Lung (tissue), 12 donors: ENCODE results near the gene PCAT6. TPM values are rescaled to one million over a fixed set of nuclear protein-coding genes. Genes with fewer than 3 reads are reported as not detected.
A peak's percentile ranks its signal among the peaks of the same experiment; 100 is the strongest.

Source experiments
- ATAC-seq: fragments of 200-7000 bp; cut with Tn5 transposase; one replicate; pipeline ENCODE4 v1.9.1; 2020; ENCODE audit warnings: moderate number of reproducible peaks; ENCODE audit not compliant: insufficient read depth, low FRiP score
- DNase-seq, 3 donors: peaks; one replicate each; pipeline ENCODE4 v3.0.0-alpha.2; 2013 to 2017
- H3K27ac ChIP-seq, 2 donors: one replicate each; pipeline ENCODE4 v1.5.1; 2013; ENCODE audit warnings: mild to moderate bottlenecking in 2 of 2, moderate library complexity in 2 of 2, control low read depth in 1 of 2, inconsistent platforms in 1 of 2, low read depth in 1 of 2, low read length in 1 of 2
- H3K27me3 ChIP-seq, 3 donors: one replicate each; pipeline ENCODE4 v1.5.1; 2013; ENCODE audit warnings: low read length in 2 of 3; ENCODE audit not compliant: control insufficient read depth in 3 of 3, insufficient read depth in 3 of 3
- H3K36me3 ChIP-seq, 4 donors: one replicate each; pipeline ENCODE4 v1.5.1; 2013; ENCODE audit warnings: low read length in 4 of 4, mild to moderate bottlenecking in 1 of 4, moderate library complexity in 1 of 4; ENCODE audit not compliant: control insufficient read depth in 4 of 4, insufficient read depth in 4 of 4
- H3K4me1 ChIP-seq, 5 donors: one replicate each; pipeline ENCODE4 v1.5.1; 2013; ENCODE audit warnings: low read length in 5 of 5, mild to moderate bottlenecking in 2 of 5, moderate library complexity in 1 of 5; ENCODE audit not compliant: control insufficient read depth in 5 of 5, insufficient read depth in 5 of 5
- H3K4me3 ChIP-seq: one replicate; pipeline ENCODE4 v1.5.1; 2013; ENCODE audit warnings: mild to moderate bottlenecking, control low read depth, moderate library complexity
- H3K9ac ChIP-seq, 2 donors: one replicate each; pipeline ENCODE4 v1.5.1; 2013; ENCODE audit warnings: low read length in 2 of 2, control low read depth in 1 of 2; ENCODE audit not compliant: insufficient read depth in 1 of 2
- H3K9me3 ChIP-seq, 4 donors: one replicate each; pipeline ENCODE4 v1.5.1; 2013; ENCODE audit warnings: low read length in 3 of 4, mild to moderate bottlenecking in 1 of 4, moderate library complexity in 1 of 4; ENCODE audit not compliant: control insufficient read depth in 4 of 4, insufficient read depth in 3 of 4
- CTCF ChIP-seq: IDR thresholded peaks from 2 replicates; pipeline ENCODE4 v1.5.1; 2012; ENCODE audit warnings: mild to moderate bottlenecking; ENCODE audit errors: control extremely low read depth, extremely low read depth
- WGBS, 2 donors: extraction: QIAGEN DNeasy Blood & Tissue Kit; methylation state at CpG; one replicate each; pipeline ENCODE4 v1.1.7; 2013; 5-methylcytosine and 5-hydroxymethylcytosine counted together
- polyA plus RNA-seq, 2 donors: library from polyadenylated mRNA; stranded (reverse); fragments of 200-250 nt; gene quantifications; one replicate each; pipeline ENCODE4 v1.2.1, GENCODE V29; 2013
- total RNA-seq, 2 donors: library from RNA; depleted of rRNA in 1 of 2; stranded (reverse); fragments of >200 nt in 1 of 2; gene quantifications; one replicate each; pipeline ENCODE4 v1.2.1, GENCODE V29; 2014 to 2021
- donor health status: control.
- donor health status: control.
- donor health status: Bipolar disorder and iron deficiency.
- donor health status: healthy.
- donor health status: DM: yes; HTN: yes; CAD: no.

The PCAT6 gene
- total and polyA plus RNA-seq, 4 donors: 0.84 to 1.8 (median 1.3) TPM; not detected in 1

GRCh38 chr1:202810193-202810614, 550 bp upstream of the PCAT6 start:
- Histone ChIP-seq H3K4me1 (peaks cover 4 to 33% (median 12%) of the 10 kb centered on the region in 5 donors), H3K9me3 (no peaks in the 10 kb centered on the region), H3K9ac (peak overlapping the region in 1 of 2 donors; percentile 20), H3K36me3 (no peaks in the 10 kb centered on the region), H3K27ac (peak overlapping the region; percentile 50 to 66), H3K27me3 (peaks cover 0 to 7% (median 0%) of the 10 kb centered on the region in 3 donors), H3K4me3 (peak overlapping the region; percentile 16)
- DNase-seq (no peak), ATAC-seq (no peak)
- TF ChIP-seq CTCF: no peak
- 9 to 10% methylated on average over 13 of the region's 13 CpGs for WGBS, 2 donors

- Histone ChIP-seq H3K9ac (peak overlapping the region; percentile 3 to 28), H3K27me3 (peaks cover 0 to 7% (median 0%) of the 10 kb centered on the region in 3 donors), H3K9me3 (no peaks in the 10 kb centered on the region), H3K4me3 (peak overlapping the region; percentile 71), H3K4me1 (peaks cover 0 to 20% (median 7%) of the 10 kb centered on the region in 5 donors), H3K27ac (peak overlapping the region in 1 of 2 donors; percentile 78), H3K36me3 (no peaks in the 10 kb centered on the region)
- DNase-seq (peak; percentile 36 to 62 (median 57)), ATAC-seq (no peak)
- no peak for TF ChIP-seq CTCF
- WGBS, 2 donors: 9 to 10% methylated on average over 33 to 43 of the region's 43 CpGs
Observed at GRCh38 chr1:202811296-202812175, 782 bp downstream of the PCAT6 start.

- no peak for ATAC-seq
- WGBS, 2 donors: 67 to 74% methylated on average over 9 of the region's 9 CpGs
- Histone ChIP-seq H3K36me3 (no peaks in the 10 kb centered on the region), H3K27me3 (peaks cover 0 to 7% (median 0%) of the 10 kb centered on the region in 3 donors), H3K27ac (no peak overlapping the region), H3K4me1 (peaks cover 0 to 19% (median 7%) of the 10 kb centered on the region in 5 donors), H3K9ac (no peak overlapping the region), H3K4me3 (no peak overlapping the region), H3K9me3 (no peaks in the 10 kb centered on the region)
- DNase-seq: no peak
- no peak for TF ChIP-seq CTCF
Observed at GRCh38 chr1:202812176-202813026, 1.6 kb downstream of the PCAT6 start.
